Embryonic facial prominence (tissue), 1 donor: ENCODE data around the gene EIF3A.
"Not testable (repeated sequence)": the region's sequence is repeated elsewhere in the genome, so short reads cannot be mapped to it uniquely, and the experiment has no call there.

ENCODE experiments used
- DNase-seq: peaks from one replicate; pipeline ENCODE4 v3.0.0-alpha.2; 2016; ENCODE audit errors: extremely low spot score

The EIF3A gene

GRCh38 chr10:119080521-119081259, at the start of gene EIF3A:
EIF3A (minus strand) TSS chr10:119080817; CDS start chr10:119080676, 141 bp downstream.
- DNase-seq: peak; percentile 85

- DNase-seq: no peak
These were observed 49.1 kb upstream of the EIF3A start for GRCh38 chr10:119129721-119130120.

- no peak for DNase-seq
These were observed 45.3 kb upstream of the EIF3A start for GRCh38 chr10:119125942-119126341.

- DNase-seq: no peak
These were observed 40.3 kb upstream of the EIF3A start for GRCh38 chr10:119120875-119121274.

- DNase-seq: no peak
These were observed 39.8 kb upstream of the EIF3A start for GRCh38 chr10:119120413-119120867.

- no peak for DNase-seq
These were observed 38.8 kb upstream of the EIF3A start for GRCh38 chr10:119119400-119119799.

GRCh38 chr10:119118231-119118630, 37.6 kb upstream of the EIF3A start:
- no peak for DNase-seq

GRCh38 chr10:119116326-119116951, 35.8 kb upstream of the EIF3A start:
- no peak for DNase-seq

- no peak for DNase-seq
These were observed 35.3 kb upstream of the EIF3A start for GRCh38 chr10:119115926-119116325.

GRCh38 chr10:119113751-119114732, 33.4 kb upstream of the EIF3A start:
- DNase-seq: no peak

GRCh38 chr10:119112056-119112455, 31.4 kb upstream of the EIF3A start:
- DNase-seq: no peak

- DNase-seq: not testable (repeated sequence)
These were observed 27.2 kb upstream of the EIF3A start for GRCh38 chr10:119107771-119108170.

GRCh38 chr10:119107106-119107505, 26.5 kb upstream of the EIF3A start:
- not testable (repeated sequence) for DNase-seq

GRCh38 chr10:119105899-119106298, 25.3 kb upstream of the EIF3A start:
- not testable (repeated sequence) for DNase-seq

- DNase-seq: no peak
These were observed 24.5 kb upstream of the EIF3A start for GRCh38 chr10:119105155-119105554.

- no peak for DNase-seq
These were observed 24.0 kb upstream of the EIF3A start for GRCh38 chr10:119104654-119105015.

GRCh38 chr10:119103903-119104653, 23.5 kb upstream of the EIF3A start, which contains the start of gene DENND10:
DENND10 (plus strand) TSS chr10:119104113; CDS start chr10:119104143, 30 bp downstream.
- peak; percentile 58 for DNase-seq

- no peak for DNase-seq
These were observed 22.8 kb upstream of the EIF3A start for GRCh38 chr10:119103241-119103902.

GRCh38 chr10:119101366-119102098, 20.9 kb upstream of the EIF3A start:
- no peak for DNase-seq
